Measurements from ENCODE around the gene INSYN2B. TPM values are rescaled to one million over a fixed set of nuclear protein-coding genes. Genes with fewer than 3 reads are reported as not detected.

INSYN2B gene
- under 1 TPM in 2 of 4 donors, not detected in 2; 0.16 to 0.34 TPM for total RNA-seq

DNA sequence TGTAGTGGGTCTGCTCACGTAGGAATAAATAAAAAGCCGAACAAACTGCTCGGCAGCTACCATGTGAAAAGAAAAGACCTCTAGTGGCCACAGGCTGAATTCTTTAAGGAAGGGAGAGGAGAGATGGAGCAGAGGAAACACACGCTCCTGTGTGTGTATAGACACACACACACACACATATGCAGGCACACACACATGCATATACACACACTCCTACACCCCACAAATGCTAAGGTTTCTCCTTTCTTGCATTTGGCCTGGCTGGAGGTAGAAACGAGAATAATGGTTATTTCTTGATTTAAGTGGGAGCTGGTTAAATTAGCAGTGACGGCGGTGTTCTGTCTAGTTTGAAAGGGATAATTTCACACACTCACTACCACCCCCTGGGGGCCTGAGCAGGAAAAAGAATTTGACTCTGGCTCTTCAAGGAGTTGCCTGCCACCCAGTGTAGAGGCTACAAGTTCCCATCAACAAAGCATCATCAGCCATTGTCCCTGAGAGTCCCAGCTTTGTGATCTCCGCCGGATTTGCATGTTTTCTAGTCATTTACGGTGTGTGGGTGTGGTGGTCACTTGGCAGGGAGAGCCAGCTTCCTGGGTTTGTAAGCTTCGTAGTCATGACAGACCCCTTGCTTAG, at the start of gene INSYN2B:
Gene INSYN2B (minus strand): TSS at position 78 of the 636 bp plus-strand sequence. CDS start 96,597 bp downstream, outside the sequence.
- TF ChIP-seq, protein P1, sequence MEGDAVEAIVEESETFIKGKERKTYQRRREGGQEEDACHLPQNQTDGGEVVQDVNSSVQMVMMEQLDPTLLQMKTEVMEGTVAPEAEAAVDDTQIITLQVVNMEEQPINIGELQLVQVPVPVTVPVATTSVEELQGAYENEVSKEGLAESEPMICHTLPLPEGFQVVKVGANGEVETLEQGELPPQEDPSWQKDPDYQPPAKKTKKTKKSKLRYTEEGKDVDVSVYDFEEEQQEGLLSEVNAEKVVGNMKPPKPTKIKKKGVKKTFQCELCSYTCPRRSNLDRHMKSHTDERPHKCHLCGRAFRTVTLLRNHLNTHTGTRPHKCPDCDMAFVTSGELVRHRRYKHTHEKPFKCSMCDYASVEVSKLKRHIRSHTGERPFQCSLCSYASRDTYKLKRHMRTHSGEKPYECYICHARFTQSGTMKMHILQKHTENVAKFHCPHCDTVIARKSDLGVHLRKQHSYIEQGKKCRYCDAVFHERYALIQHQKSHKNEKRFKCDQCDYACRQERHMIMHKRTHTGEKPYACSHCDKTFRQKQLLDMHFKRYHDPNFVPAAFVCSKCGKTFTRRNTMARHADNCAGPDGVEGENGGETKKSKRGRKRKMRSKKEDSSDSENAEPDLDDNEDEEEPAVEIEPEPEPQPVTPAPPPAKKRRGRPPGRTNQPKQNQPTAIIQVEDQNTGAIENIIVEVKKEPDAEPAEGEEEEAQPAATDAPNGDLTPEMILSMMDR (IDR thresholded peaks at IDR 0.05; ENCODE audit: low read depth) = no peak

DNA sequence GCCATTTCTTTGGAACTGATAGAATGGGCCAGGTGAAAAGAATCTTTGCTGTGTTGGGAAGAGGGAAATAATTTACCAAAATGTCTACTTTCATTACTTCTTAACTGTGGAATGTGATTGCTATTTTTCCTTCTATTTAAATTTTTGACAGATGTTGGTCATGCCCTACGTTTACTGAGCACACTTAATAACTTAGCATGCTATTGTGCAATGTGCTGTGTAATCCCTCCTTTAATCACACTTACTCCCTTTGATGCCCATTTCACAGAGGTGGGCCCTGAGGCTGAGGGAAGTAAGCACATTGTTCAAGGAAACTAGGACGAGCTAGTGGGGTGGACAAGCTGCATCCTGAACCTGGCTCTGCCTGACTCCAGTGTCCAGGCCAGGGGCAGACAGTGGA, 47.8 kb upstream of the INSYN2B start:
- TF ChIP-seq, protein P1 (IDR thresholded peaks at IDR 0.05; ENCODE audit: low read depth) = no peak

DNA sequence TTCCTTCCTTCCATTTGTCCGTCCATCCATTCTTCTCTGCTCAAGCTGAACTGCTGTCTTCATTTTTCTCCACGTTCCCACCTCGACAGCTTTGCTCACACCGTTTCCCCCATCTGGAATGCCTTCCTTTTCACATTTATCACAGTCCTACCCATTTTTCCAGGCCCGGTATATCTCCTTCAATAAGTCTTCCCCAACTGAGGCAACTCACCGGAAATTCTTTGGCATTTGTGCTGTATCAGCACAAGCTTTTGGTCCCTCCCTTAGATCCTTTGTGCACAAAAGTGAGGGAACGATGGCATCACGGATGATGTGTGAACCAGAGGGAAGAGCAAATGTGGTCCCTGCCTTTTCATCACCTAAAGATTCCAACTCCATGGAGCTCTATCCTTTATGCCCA, 45.6 kb upstream of the INSYN2B start:
- TF ChIP-seq, protein P1 (IDR thresholded peaks at IDR 0.05; ENCODE audit: low read depth) = no peak

DNA sequence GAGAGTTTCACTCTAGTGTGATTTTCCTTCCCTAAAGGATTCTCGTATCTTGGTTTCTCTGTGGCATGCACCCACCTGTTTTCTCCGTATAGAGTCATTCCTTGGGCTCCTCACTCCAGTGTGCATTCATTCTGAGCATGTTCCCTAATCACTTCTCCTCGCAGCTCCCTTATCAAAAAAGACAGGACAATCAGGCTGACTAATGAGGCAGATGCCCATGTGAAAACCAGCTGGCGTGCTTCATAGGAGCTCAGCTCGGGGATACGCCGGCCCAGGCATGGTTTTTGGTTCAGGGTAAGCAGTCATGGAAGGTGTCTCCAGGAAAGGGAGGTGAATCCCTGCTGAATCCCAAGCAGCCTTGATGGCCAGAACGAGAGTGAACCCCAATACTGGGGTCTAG, 41.2 kb upstream of the INSYN2B start:
- TF ChIP-seq, protein P1 (IDR thresholded peaks at IDR 0.05; ENCODE audit: low read depth) = no peak

DNA sequence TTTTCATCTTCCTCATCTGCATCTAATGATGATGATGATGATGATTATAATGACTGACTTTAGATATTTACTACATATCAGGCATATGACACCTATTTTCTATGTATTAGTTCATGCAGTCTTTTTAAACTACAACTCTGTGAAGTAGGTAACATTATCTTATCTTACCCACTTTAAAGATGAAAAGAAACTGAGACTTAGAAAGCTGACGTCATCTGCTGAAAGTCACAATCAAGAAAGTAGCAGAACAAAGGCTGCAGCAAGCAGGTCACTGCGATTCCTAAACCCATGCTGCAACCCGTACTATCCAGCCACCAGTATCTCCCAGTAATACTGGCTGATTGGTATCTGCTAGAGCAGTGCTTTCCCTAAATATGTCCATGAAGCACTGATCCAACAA, 40.1 kb upstream of the INSYN2B start:
- TF ChIP-seq, protein P1 (IDR thresholded peaks at IDR 0.05; ENCODE audit: low read depth) = no peak

DNA sequence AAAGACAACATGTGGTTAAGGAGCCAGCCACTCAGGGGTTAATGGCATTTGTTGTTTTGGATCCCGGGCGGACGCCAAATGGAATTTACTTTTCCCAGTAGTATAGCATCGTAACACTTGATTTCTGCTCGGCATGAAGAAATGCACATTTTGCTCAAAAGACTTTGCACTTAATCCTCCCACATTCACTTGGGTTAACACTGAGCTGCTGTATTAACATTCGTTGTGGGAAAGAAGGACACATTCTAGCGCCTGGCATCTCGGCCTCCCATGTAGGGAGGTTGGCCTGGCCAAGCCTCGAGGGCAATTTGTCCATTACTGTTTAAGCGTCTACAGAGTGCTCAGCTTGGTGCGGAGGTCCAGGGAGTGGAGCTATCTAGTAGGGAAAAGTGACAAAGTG, 32.3 kb upstream of the INSYN2B start:
- TF ChIP-seq, protein P1 (IDR thresholded peaks at IDR 0.05; ENCODE audit: low read depth) = no peak

DNA sequence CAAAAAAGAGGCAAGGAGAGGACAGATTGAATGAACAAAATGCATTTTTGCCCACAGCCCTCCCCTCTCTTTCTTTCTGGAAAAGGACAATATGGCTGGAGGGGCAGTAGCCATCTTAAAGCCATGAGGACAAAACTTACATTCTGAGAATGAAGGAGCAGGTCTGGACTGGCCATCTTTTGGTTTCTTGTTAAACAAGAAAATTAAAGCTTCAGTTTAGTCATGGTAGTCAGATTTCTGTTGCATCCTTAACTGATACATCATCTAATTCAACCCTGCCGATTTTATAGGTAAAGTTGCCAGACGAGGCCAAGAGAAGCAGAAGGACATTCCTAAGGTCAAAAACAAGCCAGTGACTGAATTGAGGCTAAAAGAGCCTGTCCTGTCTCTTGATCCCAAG, 31.5 kb upstream of the INSYN2B start:
- TF ChIP-seq, protein P1 (IDR thresholded peaks at IDR 0.05; ENCODE audit: low read depth) = no peak

All from subcutaneous adipose tissue (tissue), 4 donors.